ENCODE data around the gene DISP2.

The DISP2 gene

DNA sequence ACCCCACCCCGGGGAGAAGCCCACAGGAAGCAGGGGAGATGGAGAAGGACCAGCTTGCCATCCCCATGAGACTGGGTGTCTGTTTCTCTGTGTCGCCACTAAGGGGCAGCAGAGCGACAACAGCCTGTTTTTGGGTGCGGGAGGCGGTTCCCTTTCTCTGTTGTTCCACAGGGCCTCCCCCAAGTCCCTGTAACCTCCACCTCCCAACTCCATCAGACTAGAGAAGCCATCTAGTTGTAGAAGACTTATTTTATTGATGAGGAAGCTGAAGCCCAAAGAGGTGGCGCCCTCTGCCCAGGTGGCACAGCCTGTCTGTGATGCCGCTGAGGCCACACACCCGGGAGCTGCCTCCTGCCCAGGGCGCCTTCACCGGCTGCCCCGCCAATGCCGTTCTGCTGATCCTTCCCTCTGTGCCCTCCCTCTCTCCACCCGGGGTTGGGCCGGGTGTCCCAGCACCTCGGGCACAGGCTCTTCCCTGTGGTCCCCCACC, 13.3 kb upstream of the DISP2 start:
- Histone ChIP-seq H3K4me1 (ENCODE audit: control insufficient read depth, insufficient read depth, low read length) (peaks cover 49% of the 10 kb centered on the region), H3K27ac (ENCODE audit: low read length) (no peak overlapping the region), H3K9ac (ENCODE audit: low read length in 2 of 2) (no peak overlapping the region), H3K27me3 (ENCODE audit: control insufficient read depth in 1 of 2, insufficient read depth in 2 of 2, low read length in 2 of 2) (no peaks in the 10 kb centered on the region), H3K9me3 (ENCODE audit: control insufficient read depth in 2 of 2, low read length in 2 of 2) (no peaks in the 10 kb centered on the region), H3K4me3 (ENCODE audit: low read length in 2 of 2) (no peak overlapping the region), H3K36me3 (ENCODE audit: control insufficient read depth in 2 of 2, insufficient read depth in 2 of 2, low read length in 2 of 2) (no peaks in the 10 kb centered on the region)

DNA sequence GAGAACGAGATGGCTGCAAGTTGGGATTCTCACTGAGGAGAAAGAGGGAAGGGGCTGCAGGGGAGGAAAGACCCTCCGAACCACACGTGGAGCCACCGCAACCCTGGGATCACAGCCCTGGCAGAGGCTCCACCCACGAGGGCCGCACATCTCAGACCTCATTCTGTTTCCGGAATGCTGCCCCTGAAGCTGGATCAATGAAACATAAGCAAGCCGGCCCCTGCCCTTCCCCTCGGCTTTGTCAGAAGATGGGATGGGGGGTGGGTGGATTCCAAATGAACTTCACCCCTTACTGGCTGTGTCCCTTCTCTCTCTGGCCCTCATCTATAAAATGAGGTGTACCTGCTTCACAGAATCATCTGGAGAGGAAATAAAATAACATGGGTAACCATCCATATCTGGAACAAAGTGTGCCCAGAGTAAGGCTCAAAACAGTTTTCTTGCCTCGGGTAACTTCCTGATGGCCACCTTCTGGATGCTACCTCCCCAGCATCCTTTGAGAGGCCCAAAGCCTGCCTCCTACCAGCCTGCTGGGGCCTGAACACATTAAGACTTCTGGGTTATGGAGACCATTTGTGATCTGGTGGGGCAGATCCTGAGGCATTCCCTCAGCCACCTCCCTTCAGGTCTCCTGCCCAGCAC, 12.7 kb upstream of the DISP2 start:
- Histone ChIP-seq H3K4me1 (ENCODE audit: control insufficient read depth, insufficient read depth, low read length) (peaks cover 42% of the 10 kb centered on the region), H3K36me3 (ENCODE audit: control insufficient read depth in 2 of 2, insufficient read depth in 2 of 2, low read length in 2 of 2) (no peaks in the 10 kb centered on the region), H3K9ac (ENCODE audit: low read length in 2 of 2) (no peak overlapping the region), H3K27ac (ENCODE audit: low read length) (no peak overlapping the region), H3K9me3 (ENCODE audit: control insufficient read depth in 2 of 2, low read length in 2 of 2) (no peaks in the 10 kb centered on the region), H3K4me3 (ENCODE audit: low read length in 2 of 2) (peak overlapping the region in 1 of 2 donors; percentile 8), H3K27me3 (ENCODE audit: control insufficient read depth in 1 of 2, insufficient read depth in 2 of 2, low read length in 2 of 2) (no peaks in the 10 kb centered on the region)

- Histone ChIP-seq H3K4me3 (ENCODE audit: low read length in 2 of 2) (no peak overlapping the region), H3K4me1 (ENCODE audit: control insufficient read depth, insufficient read depth, low read length) (peaks cover 35% of the 10 kb centered on the region), H3K27me3 (ENCODE audit: control insufficient read depth in 1 of 2, insufficient read depth in 2 of 2, low read length in 2 of 2) (no peaks in the 10 kb centered on the region), H3K27ac (ENCODE audit: low read length) (no peak overlapping the region), H3K9me3 (ENCODE audit: control insufficient read depth in 2 of 2, low read length in 2 of 2) (no peaks in the 10 kb centered on the region), H3K9ac (ENCODE audit: low read length in 2 of 2) (no peak overlapping the region), H3K36me3 (ENCODE audit: control insufficient read depth in 2 of 2, insufficient read depth in 2 of 2, low read length in 2 of 2) (no peaks in the 10 kb centered on the region)
Measured at GRCh38 chr15:40345867-40346578, 12.0 kb upstream of the DISP2 start.

DNA sequence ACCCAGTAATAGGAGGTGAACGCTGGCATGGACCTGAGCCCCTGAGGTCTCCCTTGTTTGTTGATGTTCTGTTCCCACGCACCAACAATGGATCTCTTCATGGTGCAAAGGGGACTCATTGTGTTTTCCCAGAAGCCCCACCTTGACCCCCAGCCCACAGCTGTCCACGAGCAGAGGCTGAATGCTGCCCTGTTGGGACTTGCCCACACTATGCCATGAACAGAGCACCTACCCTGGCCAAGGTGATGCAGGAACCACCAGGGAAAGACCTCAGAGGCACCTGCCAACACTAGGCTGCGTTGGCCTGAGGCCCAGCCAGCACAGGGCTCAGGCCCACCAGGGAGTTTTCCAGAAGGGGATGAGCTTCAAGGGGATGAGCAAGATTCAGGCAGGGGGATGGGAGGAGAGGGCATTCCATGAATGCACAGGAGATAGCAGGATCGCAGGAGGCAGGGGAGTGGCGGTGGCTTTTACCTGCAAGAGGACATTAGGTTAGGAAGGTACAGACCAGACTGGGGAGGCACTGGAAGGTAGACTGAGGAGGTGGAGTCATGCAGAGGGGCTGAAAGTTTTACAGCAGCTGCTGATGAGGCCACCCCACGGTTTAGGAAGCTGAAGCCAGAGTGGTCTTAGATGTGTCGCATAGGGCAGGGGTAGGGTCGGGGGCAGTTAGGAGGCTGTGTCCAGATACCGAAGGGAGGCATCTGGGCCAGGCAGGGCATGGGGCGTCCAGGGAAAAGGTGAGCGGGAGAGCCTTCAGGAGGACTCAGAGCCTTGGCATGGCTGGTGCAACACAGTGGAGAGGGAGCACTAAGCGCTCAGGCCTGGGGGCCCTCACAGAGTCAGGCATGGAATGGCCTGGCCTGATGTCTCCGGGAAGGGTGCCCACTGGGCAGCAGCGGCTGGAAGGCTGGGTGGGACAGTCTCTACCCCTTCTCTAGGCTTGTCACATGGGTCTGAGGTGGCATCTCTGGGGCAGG, 11.2 kb upstream of the DISP2 start:
- Histone ChIP-seq H3K27ac (ENCODE audit: low read length) (no peak overlapping the region), H3K27me3 (ENCODE audit: control insufficient read depth in 1 of 2, insufficient read depth in 2 of 2, low read length in 2 of 2) (no peaks in the 10 kb centered on the region), H3K9ac (ENCODE audit: low read length in 2 of 2) (no peak overlapping the region), H3K4me3 (ENCODE audit: low read length in 2 of 2) (no peak overlapping the region), H3K36me3 (ENCODE audit: control insufficient read depth in 2 of 2, insufficient read depth in 2 of 2, low read length in 2 of 2) (no peaks in the 10 kb centered on the region), H3K4me1 (ENCODE audit: control insufficient read depth, insufficient read depth, low read length) (peaks cover 28% of the 10 kb centered on the region), H3K9me3 (ENCODE audit: control insufficient read depth in 2 of 2, low read length in 2 of 2) (no peaks in the 10 kb centered on the region)

- Histone ChIP-seq H3K4me3 (ENCODE audit: low read length in 2 of 2) (no peak overlapping the region), H3K9me3 (ENCODE audit: control insufficient read depth in 2 of 2, low read length in 2 of 2) (no peaks in the 10 kb centered on the region), H3K9ac (ENCODE audit: low read length in 2 of 2) (no peak overlapping the region), H3K27me3 (ENCODE audit: control insufficient read depth in 1 of 2, insufficient read depth in 2 of 2, low read length in 2 of 2) (no peaks in the 10 kb centered on the region), H3K27ac (ENCODE audit: low read length) (no peak overlapping the region), H3K4me1 (ENCODE audit: control insufficient read depth, insufficient read depth, low read length) (peaks cover 21% of the 10 kb centered on the region), H3K36me3 (ENCODE audit: control insufficient read depth in 2 of 2, insufficient read depth in 2 of 2, low read length in 2 of 2) (no peaks in the 10 kb centered on the region)
Measured at GRCh38 chr15:40347559-40348473, 10.2 kb upstream of the DISP2 start.

- no peaks in the 10 kb centered on the region for H3K27me3 ChIP-seq (ENCODE audit: control insufficient read depth in 1 of 2, insufficient read depth in 2 of 2, low read length in 2 of 2)
- H3K9me3 ChIP-seq (ENCODE audit: control insufficient read depth in 2 of 2, low read length in 2 of 2): no peaks in the 10 kb centered on the region
- H3K36me3 ChIP-seq (ENCODE audit: control insufficient read depth in 2 of 2, insufficient read depth in 2 of 2, low read length in 2 of 2): no peaks in the 10 kb centered on the region
- no peak overlapping the region for H3K9ac ChIP-seq (ENCODE audit: low read length in 2 of 2)
- H3K4me1 ChIP-seq (ENCODE audit: control insufficient read depth, insufficient read depth, low read length): peaks cover 15% of the 10 kb centered on the region
- H3K4me3 ChIP-seq (ENCODE audit: low read length in 2 of 2): no peak overlapping the region
- no peak overlapping the region for H3K27ac ChIP-seq (ENCODE audit: low read length)
Measured at GRCh38 chr15:40348474-40348870, 9.5 kb upstream of the DISP2 start.

GRCh38 chr15:40349163-40349562, 8.9 kb upstream of the DISP2 start:
- Histone ChIP-seq H3K9ac (ENCODE audit: low read length in 2 of 2) (no peak overlapping the region), H3K27me3 (ENCODE audit: control insufficient read depth in 1 of 2, insufficient read depth in 2 of 2, low read length in 2 of 2) (no peaks in the 10 kb centered on the region), H3K9me3 (ENCODE audit: control insufficient read depth in 2 of 2, low read length in 2 of 2) (no peaks in the 10 kb centered on the region), H3K27ac (ENCODE audit: low read length) (no peak overlapping the region), H3K36me3 (ENCODE audit: control insufficient read depth in 2 of 2, insufficient read depth in 2 of 2, low read length in 2 of 2) (no peaks in the 10 kb centered on the region), H3K4me3 (ENCODE audit: low read length in 2 of 2) (no peak overlapping the region), H3K4me1 (ENCODE audit: control insufficient read depth, insufficient read depth, low read length) (peaks cover 12% of the 10 kb centered on the region)

GRCh38 chr15:40352281-40352901, 5.6 kb upstream of the DISP2 start:
- H3K27ac ChIP-seq (ENCODE audit: low read length): no peak overlapping the region
- H3K27me3 ChIP-seq (ENCODE audit: control insufficient read depth in 1 of 2, insufficient read depth in 2 of 2, low read length in 2 of 2): no peaks in the 10 kb centered on the region
- H3K9ac ChIP-seq (ENCODE audit: low read length in 2 of 2): peak overlapping the region in 1 of 2 donors; percentile 42
- H3K4me3 ChIP-seq (ENCODE audit: low read length in 2 of 2): no peak overlapping the region
- no peaks in the 10 kb centered on the region for H3K36me3 ChIP-seq (ENCODE audit: control insufficient read depth in 2 of 2, insufficient read depth in 2 of 2, low read length in 2 of 2)
- peaks cover 9% of the 10 kb centered on the region for H3K4me1 ChIP-seq (ENCODE audit: control insufficient read depth, insufficient read depth, low read length)
- no peaks in the 10 kb centered on the region for H3K9me3 ChIP-seq (ENCODE audit: control insufficient read depth in 2 of 2, low read length in 2 of 2)

GRCh38 chr15:40353697-40354096, 4.3 kb upstream of the DISP2 start:
- no peak overlapping the region for H3K4me3 ChIP-seq (ENCODE audit: low read length in 2 of 2)
- H3K9me3 ChIP-seq (ENCODE audit: control insufficient read depth in 2 of 2, low read length in 2 of 2): no peaks in the 10 kb centered on the region
- no peaks in the 10 kb centered on the region for H3K27me3 ChIP-seq (ENCODE audit: control insufficient read depth in 1 of 2, insufficient read depth in 2 of 2, low read length in 2 of 2)
- H3K9ac ChIP-seq (ENCODE audit: low read length in 2 of 2): no peak overlapping the region
- no peak overlapping the region for H3K27ac ChIP-seq (ENCODE audit: low read length)
- no peaks in the 10 kb centered on the region for H3K36me3 ChIP-seq (ENCODE audit: control insufficient read depth in 2 of 2, insufficient read depth in 2 of 2, low read length in 2 of 2)
- H3K4me1 ChIP-seq (ENCODE audit: control insufficient read depth, insufficient read depth, low read length): peaks cover 18% of the 10 kb centered on the region
